ENCODE results near the gene EPS8L1. TPM values are rescaled to one million over a fixed set of nuclear protein-coding genes. Genes with fewer than 3 reads are reported as not detected.
"Not testable (repeated sequence)": the region's sequence is repeated elsewhere in the genome, so short reads cannot be mapped to it uniquely, and the experiment has no call there.

Gene EPS8L1
- total RNA-seq, 1 donor from 2014 or later, result 0.88 TPM

DNA sequence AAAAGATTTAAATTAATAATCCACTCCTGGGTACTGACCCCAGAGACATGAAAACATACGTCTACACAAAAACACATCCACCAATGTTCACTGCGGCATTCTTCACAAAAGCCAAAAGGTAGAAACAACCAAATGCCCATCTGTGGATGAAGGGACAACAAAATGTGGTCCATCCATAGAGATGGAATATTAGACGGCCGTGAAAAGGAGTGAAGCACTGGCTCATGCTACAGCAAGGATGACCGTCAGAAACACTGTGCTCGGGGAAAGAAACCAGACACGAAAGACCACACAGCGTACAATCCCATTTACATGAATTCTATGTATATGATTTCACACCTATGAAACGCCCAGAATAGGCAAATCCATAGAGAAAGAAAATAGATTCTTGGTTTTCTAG lies 18.8 kb upstream of the EPS8L1 start:
- intact Hi-C loops (cut with micrococcal nuclease), result no loop called here
- DNase-seq, result no peak
- no peaks in the 10 kb centered on the region for H3K9me3 ChIP-seq (replicated peaks)
- no peak overlapping the region for H3K4me3 ChIP-seq
- TF ChIP-seq, protein P1, sequence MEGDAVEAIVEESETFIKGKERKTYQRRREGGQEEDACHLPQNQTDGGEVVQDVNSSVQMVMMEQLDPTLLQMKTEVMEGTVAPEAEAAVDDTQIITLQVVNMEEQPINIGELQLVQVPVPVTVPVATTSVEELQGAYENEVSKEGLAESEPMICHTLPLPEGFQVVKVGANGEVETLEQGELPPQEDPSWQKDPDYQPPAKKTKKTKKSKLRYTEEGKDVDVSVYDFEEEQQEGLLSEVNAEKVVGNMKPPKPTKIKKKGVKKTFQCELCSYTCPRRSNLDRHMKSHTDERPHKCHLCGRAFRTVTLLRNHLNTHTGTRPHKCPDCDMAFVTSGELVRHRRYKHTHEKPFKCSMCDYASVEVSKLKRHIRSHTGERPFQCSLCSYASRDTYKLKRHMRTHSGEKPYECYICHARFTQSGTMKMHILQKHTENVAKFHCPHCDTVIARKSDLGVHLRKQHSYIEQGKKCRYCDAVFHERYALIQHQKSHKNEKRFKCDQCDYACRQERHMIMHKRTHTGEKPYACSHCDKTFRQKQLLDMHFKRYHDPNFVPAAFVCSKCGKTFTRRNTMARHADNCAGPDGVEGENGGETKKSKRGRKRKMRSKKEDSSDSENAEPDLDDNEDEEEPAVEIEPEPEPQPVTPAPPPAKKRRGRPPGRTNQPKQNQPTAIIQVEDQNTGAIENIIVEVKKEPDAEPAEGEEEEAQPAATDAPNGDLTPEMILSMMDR (IDR thresholded peaks at IDR 0.05; ENCODE audit: borderline replicate concordance), result no peak
- H3K36me3 ChIP-seq, result peaks cover 78% of the 10 kb centered on the region
- H3K27me3 ChIP-seq (ENCODE audit: low read depth), result no peaks in the 10 kb centered on the region
- H3K27ac ChIP-seq (replicated peaks), result no peak overlapping the region
- peaks cover 23% of the 10 kb centered on the region for H3K4me1 ChIP-seq

DNA sequence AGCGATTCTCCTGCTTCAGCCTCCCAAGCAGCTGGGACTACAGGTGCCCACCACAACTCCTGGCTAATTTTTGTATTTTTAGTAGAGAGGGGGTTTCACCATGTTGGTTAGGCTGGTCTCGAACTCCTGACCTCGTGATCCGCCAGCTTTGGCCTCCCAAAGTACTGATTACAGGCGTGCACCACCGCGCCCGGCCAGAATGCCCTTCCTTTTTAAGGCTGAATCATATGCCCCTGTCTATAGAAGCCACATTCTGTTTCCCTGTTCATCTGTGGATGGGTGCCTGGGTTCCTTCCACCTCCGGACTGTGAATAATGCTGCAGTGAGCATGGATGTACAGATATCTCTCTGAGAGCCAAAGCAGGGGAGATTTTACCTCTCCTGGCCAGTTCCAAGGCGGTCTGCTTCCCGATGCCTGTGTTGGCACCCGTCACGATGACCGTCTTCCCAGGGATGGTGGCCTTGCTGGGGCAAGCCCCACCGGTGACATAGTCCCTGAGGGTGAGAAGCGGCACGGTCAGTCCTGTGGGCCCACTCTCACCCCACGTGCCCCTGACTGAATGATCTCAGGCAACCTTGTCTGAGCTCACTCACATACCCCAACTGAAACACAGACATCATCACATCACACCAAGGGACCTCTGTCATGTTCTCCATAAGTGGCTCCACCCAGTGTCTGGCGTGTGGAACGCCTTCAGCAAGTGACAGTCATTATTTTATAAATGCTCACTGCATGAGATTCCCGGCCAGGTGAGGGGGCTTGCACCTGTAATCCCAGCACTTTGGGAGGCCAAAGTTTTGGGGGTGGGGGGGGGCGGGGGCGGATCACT lies 16.7 kb upstream of the EPS8L1 start:
- intact Hi-C loops (cut with micrococcal nuclease), result no loop called here
- TF ChIP-seq, protein P1 (IDR thresholded peaks at IDR 0.05; ENCODE audit: borderline replicate concordance), result no peak
- Histone ChIP-seq H3K27ac (replicated peaks) (no peak overlapping the region), H3K4me1 (peaks cover 34% of the 10 kb centered on the region), H3K36me3 (peaks cover 58% of the 10 kb centered on the region), H3K9me3 (replicated peaks) (no peaks in the 10 kb centered on the region), H3K27me3 (ENCODE audit: low read depth) (no peaks in the 10 kb centered on the region), H3K4me3 (no peak overlapping the region)
- DNase-seq, result no peak

DNA sequence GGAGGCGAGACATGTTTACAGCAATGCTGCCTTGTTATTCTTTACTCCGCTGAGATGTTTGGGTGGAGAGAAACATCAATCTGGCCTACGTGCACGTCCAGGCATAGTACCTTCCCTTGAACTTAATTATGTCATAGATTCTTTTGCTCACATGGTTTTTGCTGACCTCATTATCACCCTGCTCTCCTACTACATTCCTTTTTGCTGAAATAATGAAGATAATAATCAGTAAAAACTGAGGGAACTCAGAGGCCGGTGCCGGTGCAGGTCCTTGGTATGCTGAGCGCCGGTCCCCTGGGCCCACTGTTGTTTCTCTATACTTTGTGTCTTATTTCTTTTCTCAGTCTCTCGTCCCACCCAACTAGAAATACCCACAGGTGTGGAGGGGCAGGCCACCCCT lies 15.4 kb upstream of the EPS8L1 start:
- H3K4me1 ChIP-seq, result peaks cover 34% of the 10 kb centered on the region
- H3K36me3 ChIP-seq, result peaks cover 45% of the 10 kb centered on the region
- DNase-seq; H3K27ac ChIP-seq (replicated peaks); H3K27me3 ChIP-seq (ENCODE audit: low read depth); intact Hi-C loops (cut with micrococcal nuclease); H3K4me3 ChIP-seq; H3K9me3 ChIP-seq (replicated peaks): not testable (repeated sequence)

DNA sequence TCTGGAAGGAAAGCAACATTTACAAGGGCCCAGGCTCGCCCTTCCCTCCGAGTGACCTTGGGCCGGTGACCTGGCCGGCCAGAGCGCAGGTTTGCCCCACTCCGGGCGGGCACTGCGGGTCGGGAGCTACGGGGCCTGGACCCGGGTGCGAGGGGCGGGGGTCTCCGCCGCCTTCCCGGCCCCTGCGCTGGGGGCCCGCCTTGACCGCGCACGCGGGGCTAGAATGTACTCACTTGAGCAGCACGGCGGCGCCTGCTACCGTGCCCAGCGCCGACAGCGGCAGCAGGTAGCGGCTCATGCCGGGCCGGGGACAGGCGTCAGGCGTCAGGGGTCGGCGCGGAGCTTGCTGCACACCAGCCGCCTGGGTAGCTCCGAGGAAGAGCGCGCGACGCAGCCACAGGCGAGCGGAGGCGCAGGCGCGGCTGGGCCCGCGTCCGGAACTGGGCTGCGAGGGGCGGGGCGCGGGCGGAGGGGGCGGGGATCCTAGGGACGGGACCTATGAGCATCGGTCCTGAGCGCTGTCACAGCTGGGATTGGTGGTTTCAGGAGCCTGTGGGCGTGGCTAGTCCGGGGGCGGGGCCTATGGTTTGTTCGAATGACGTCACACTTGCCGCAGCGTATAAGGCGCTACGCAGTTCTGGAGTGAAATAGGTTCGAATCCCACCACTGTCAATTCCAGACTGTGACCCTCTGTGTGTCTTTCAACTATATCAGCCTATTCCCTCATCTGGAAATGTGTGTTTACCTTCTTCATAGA lies 12.8 kb upstream of the EPS8L1 start, which contains the start of gene RDH13:
Gene RDH13, minus strand, starts transcription at position 414 of the 757 bp plus-strand sequence. Its CDS starts 116 bp downstream, at position 298.
- peak; percentile 97 for DNase-seq
- peak within 1 kb of the TSS; percentile 85 for H3K4me3 ChIP-seq
- peaks cover 19% of the 10 kb centered on the region for H3K36me3 ChIP-seq
- intact Hi-C loops (cut with micrococcal nuclease), result no loop called here
- H3K4me1 ChIP-seq, result peaks cover 34% of the 10 kb centered on the region
- peaks cover 19% of the 10 kb centered on the region for H3K27me3 ChIP-seq (ENCODE audit: low read depth)
- no peaks in the 10 kb centered on the region for H3K9me3 ChIP-seq (replicated peaks)
- TF ChIP-seq, protein P1 (IDR thresholded peaks at IDR 0.05; ENCODE audit: borderline replicate concordance), result no peak
- H3K27ac ChIP-seq (replicated peaks), result peak within 1 kb of the TSS; percentile 91

DNA sequence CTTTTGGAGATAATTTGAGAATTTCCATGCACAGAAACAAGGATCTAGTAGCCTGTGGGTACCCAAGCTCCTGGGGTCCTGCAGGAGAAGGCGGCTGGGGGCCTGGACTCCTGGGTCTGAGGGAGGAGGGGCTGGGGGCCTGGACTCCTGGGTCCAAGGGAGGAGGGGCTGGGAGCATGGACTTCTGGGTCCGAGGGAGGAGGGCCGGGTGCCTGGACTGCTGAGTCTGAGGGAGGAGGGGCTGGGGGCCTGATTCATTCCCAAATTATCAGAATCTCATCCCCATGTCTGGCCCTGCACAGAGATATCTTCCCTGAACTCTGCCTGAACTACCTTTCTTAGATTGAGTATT lies 12.2 kb upstream of the EPS8L1 start:
- Histone ChIP-seq H3K9me3 (replicated peaks) (no peaks in the 10 kb centered on the region), H3K4me1 (peaks cover 34% of the 10 kb centered on the region), H3K27me3 (ENCODE audit: low read depth) (peaks cover 24% of the 10 kb centered on the region), H3K4me3 (peak overlapping the region; percentile 85), H3K36me3 (peaks cover 13% of the 10 kb centered on the region), H3K27ac (replicated peaks) (peak overlapping the region; percentile 91)
- intact Hi-C loops (cut with micrococcal nuclease), result no loop called here
- TF ChIP-seq, protein P1 (IDR thresholded peaks at IDR 0.05; ENCODE audit: borderline replicate concordance), result no peak
- no peak for DNase-seq

DNA sequence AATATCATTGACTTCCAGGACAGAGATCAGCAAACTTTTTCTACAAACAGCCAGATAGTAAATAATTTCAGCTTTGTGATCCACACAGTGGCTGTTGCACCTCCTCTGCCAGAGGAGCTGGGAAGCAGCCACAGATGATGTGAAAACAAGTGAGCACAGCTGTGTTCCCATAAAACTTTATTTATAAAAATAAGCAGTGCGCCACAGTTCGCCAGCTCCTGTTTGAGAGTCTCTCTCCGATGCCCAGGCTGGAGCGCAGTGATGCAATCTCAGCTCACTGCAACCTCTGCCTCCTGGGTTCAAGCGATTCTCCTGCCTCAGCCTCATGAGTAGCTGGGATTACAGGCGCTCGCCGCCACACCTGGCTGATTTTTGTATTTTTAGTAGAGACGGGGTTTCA lies 10.2 kb upstream of the EPS8L1 start:
- Histone ChIP-seq H3K27me3 (ENCODE audit: low read depth) (peaks cover 43% of the 10 kb centered on the region), H3K4me1 (peaks cover 31% of the 10 kb centered on the region)
- intact Hi-C loops (cut with micrococcal nuclease); DNase-seq; H3K9me3 ChIP-seq (replicated peaks); H3K36me3 ChIP-seq; H3K4me3 ChIP-seq; H3K27ac ChIP-seq (replicated peaks): not testable (repeated sequence)

Data from left ventricle myocardium inferior (tissue), 1 donor.